ENCODE results near the gene HS3ST4. TPM values are rescaled to one million over a fixed set of nuclear protein-coding genes. Genes with fewer than 3 reads are reported as not detected.

Gene HS3ST4
- total and polyA plus RNA-seq, 2 donors (not counting 3 experiments of a cell fraction or from before 2014, with no cell fraction given), result not detected

- H3K4me3 ChIP-seq (replicated peaks in 1 of 3; ENCODE audit: insufficient read depth in 1 of 3, low read depth in 1 of 3, low read length in 3 of 3), result no peak overlapping the region
- no peaks in the 10 kb centered on the region for H4K20me1 ChIP-seq (replicated peaks; ENCODE audit: control insufficient read depth, extremely low read depth, insufficient read depth, low read length)
- BruUV-seq (replicated peaks), result no TSS peak
- H3K9ac ChIP-seq (replicated peaks; ENCODE audit: extremely low read depth, insufficient read depth, low read length), result no peak overlapping the region
- no peak for FAIRE-seq
- DNase-seq (ENCODE audit: low read depth, low spot score), result no peak
- TF ChIP-seq CTCF (IDR thresholded peaks at IDR 0.05; ENCODE audit: extremely low read depth in 1 of 2, insufficient read depth in 1 of 2, low read depth in 1 of 2, low read length in 2 of 2), result no peak
- no peak for TF ChIP-seq MAX (IDR thresholded peaks at IDR 0.05; ENCODE audit: insufficient read depth, insufficient read length)
- TF ChIP-seq MYC (IDR thresholded peaks at IDR 0.05; ENCODE audit: low read depth, low read length), result no peak
- TF ChIP-seq GATA2 (IDR thresholded peaks at IDR 0.05; ENCODE audit: insufficient read depth, insufficient read length, low read depth, low read length), result no peak
- TF ChIP-seq JUN (IDR thresholded peaks at IDR 0.05; ENCODE audit: borderline replicate concordance, insufficient read depth, insufficient read length, low read depth), result no peak
- H3K4me2 ChIP-seq (ENCODE audit: insufficient read depth, low read length), result no peak overlapping the region
- ChIA-PET CTCF (no interaction called here), POLR2A (no interaction called here)
- intact Hi-C loops (cut with micrococcal nuclease), result no loop called here
- H2AFZ ChIP-seq (ENCODE audit: low read depth, low read length), result no peak overlapping the region
- no peaks in the 10 kb centered on the region for H3K79me2 ChIP-seq (ENCODE audit: control insufficient read depth, insufficient read depth, low read length)
- no peaks in the 10 kb centered on the region for H3K36me3 ChIP-seq (ENCODE audit: control insufficient read depth in 2 of 2, extremely low read depth in 1 of 2, insufficient read depth in 2 of 2, low read length in 2 of 2)
- no peaks in the 10 kb centered on the region for H3K4me1 ChIP-seq (ENCODE audit: control insufficient read depth, extremely low read depth, insufficient read depth, low read length)
- peaks cover 9% of the 10 kb centered on the region for H3K9me3 ChIP-seq (replicated peaks; ENCODE audit: control insufficient read depth, insufficient read depth, low read length)
- H3K9me1 ChIP-seq (replicated peaks; ENCODE audit: control insufficient read depth, extremely low read depth, insufficient read depth, low read length), result no peaks in the 10 kb centered on the region
- no peaks in the 10 kb centered on the region for H3K27me3 ChIP-seq (ENCODE audit: control insufficient read depth in 2 of 2, insufficient read depth in 2 of 2, low read length in 2 of 2)
- no peak overlapping the region for H3K27ac ChIP-seq (ENCODE audit: insufficient read depth, low read depth, low read length)
- dilution Hi-C loops (cut with MboI; ENCODE audit: extremely low pct_ligation_motif_present, low sequenced_read_pairs), result no loop called here
These were observed 259.0 kb downstream of the HS3ST4 start for GRCh38 chr16:25950586-25951281.

Measured in endothelial cell of umbilical vein (primary cell).